ENCODE results near the gene CD6. TPM values are rescaled to one million over a fixed set of nuclear protein-coding genes. Genes with fewer than 3 reads are reported as not detected.

CD6 gene
- total RNA-seq, 3 donors from 2014 or later (not counting 1 experiment from before 2014, with no cell fraction given) = 18.9 to 111 (median 85.6) TPM

GRCh38 chr11:60985501-60985900, 14.0 kb downstream of the CD6 start:
- Histone ChIP-seq H3K27ac (ENCODE audit: low read length) (peak overlapping the region; percentile 64), H3K4me3 (ENCODE audit: low read length) (no peak overlapping the region)

DNA sequence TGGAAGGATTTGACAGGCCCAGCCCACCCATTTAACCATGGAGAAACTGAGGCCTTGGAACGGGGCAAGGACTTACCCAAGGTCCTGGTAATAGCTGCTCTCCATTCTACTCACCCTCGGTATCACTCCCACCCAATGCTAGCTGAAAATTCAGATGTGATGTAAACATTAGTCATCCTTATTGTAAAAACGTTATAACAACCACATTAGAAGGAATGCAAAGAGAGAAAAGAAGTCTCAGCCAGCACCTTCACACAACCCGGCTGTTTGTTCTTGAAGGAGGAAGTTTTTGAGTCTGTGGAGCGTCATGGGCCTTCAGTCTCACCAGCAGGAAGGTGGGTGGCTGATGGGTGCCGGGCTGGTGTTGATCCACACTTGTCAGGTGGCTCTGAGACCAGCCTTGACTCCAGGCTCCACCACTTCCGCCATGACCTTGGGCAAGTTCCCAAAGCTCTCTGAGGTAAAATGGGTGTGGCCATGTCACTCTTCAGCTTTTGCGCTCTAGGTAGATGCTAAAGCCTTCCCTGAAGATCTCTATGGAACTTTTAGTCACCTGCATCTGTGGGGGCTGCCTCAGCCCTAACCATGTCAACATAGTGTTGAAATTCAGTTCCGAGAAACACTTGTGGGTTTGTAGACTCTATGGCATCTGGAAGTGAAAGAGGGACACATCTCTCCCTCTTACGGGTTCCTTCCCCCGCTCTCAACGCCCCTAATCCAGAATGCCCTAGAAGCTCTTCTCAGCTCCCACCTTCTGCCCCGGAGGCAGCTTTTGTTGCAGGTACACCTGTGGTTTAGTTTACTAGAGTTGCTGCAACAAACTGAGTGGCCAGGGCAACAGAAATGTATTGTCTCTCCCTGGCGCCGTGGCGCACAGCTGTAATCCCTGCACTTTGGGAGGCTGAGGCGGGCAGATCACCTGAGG, 14.8 kb downstream of the CD6 start:
- H3K4me1 ChIP-seq (ENCODE audit: control insufficient read depth, insufficient read depth, low read length) = peaks cover 50% of the 10 kb centered on the region

More at GRCh38 chr11:60985501-60985900, 14.0 kb downstream of the CD6 start:
- TF ChIP-seq, protein P1, sequence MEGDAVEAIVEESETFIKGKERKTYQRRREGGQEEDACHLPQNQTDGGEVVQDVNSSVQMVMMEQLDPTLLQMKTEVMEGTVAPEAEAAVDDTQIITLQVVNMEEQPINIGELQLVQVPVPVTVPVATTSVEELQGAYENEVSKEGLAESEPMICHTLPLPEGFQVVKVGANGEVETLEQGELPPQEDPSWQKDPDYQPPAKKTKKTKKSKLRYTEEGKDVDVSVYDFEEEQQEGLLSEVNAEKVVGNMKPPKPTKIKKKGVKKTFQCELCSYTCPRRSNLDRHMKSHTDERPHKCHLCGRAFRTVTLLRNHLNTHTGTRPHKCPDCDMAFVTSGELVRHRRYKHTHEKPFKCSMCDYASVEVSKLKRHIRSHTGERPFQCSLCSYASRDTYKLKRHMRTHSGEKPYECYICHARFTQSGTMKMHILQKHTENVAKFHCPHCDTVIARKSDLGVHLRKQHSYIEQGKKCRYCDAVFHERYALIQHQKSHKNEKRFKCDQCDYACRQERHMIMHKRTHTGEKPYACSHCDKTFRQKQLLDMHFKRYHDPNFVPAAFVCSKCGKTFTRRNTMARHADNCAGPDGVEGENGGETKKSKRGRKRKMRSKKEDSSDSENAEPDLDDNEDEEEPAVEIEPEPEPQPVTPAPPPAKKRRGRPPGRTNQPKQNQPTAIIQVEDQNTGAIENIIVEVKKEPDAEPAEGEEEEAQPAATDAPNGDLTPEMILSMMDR (IDR thresholded peaks at IDR 0.05) = no peak
- intact Hi-C loops (cut with micrococcal nuclease) = no loop called here
- no peaks in the 10 kb centered on the region for H3K36me3 Mint-ChIP-seq
- WGBS (ENCODE audit: insufficient coverage) = 90% methylated on average over 2 of the region's 2 CpGs
- H3K4me3 Mint-ChIP-seq = no peak overlapping the region
- H3K36me3 ChIP-seq (ENCODE audit: control insufficient read depth, insufficient read depth, low read length) = peaks cover 2% of the 10 kb centered on the region
- H3K27me3 ChIP-seq (ENCODE audit: control insufficient read depth, insufficient read depth, low read length) = no peaks in the 10 kb centered on the region
- DNase-seq (peak in 1 of 2 donors; percentile 42), ATAC-seq (no peak)
- H3K27ac Mint-ChIP-seq = peak overlapping the region; percentile 25 to 82
- H3K9me3 ChIP-seq (ENCODE audit: control insufficient read depth, insufficient read depth, low read length) = no peaks in the 10 kb centered on the region
- H3K4me1 Mint-ChIP-seq = peaks cover 6 to 25% of the 10 kb centered on the region in 2 donors
- no peaks in the 10 kb centered on the region for H3K9me3 Mint-ChIP-seq
- H3K27me3 Mint-ChIP-seq (ENCODE audit: low read depth in 2 of 2) = peaks cover 0 to 5% of the 10 kb centered on the region in 2 donors
- H3K4me1 ChIP-seq (ENCODE audit: control insufficient read depth, insufficient read depth, low read length) = peaks cover 57% of the 10 kb centered on the region

DNA sequence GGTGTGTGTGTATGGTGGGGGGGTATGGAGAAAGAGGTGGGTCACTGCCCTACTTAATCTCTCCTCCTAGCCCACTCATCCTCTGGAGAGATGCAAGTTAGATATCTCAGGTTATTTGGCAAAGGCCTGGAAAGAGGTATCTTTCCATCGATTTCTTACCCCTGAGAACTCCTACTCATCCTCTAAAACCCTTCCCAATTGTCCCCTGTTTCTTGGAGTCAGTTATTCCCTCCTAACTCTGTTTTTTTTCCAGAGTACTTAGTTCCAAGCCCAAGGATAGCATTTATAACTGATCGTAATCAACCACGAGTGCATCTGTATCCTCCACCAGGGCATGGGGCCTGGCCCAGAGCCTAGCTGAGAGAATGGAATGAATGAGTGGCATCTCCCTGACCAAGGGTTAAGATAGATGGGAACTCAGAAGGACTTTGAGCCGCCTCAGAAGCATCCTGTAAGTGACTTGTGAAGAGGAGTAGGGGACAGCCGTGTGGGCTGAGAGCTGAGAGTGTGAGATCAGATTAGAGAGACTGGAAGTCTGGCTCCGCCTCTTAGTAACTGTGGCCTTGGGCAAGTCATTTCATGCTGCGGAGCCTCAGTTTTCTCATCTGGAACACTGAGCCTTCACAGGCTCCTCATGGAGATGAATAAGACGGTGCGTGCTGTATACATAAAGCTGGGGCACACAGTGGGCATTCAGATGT, 16.2 kb downstream of the CD6 start:
- no peaks in the 10 kb centered on the region for H3K27me3 ChIP-seq (ENCODE audit: control insufficient read depth, insufficient read depth, low read length)
- H3K9me3 ChIP-seq (ENCODE audit: control insufficient read depth, insufficient read depth, low read length) = no peaks in the 10 kb centered on the region
- no peaks in the 10 kb centered on the region for H3K36me3 Mint-ChIP-seq
- peaks cover 44% of the 10 kb centered on the region for H3K4me1 ChIP-seq (ENCODE audit: control insufficient read depth, insufficient read depth, low read length)
- H3K4me3 ChIP-seq (ENCODE audit: low read length) = no peak overlapping the region
- peak in 1 of 2 donors; percentile 74 for DNase-seq
- H3K36me3 ChIP-seq (ENCODE audit: control insufficient read depth, insufficient read depth, low read length) = no peaks in the 10 kb centered on the region
- no peaks in the 10 kb centered on the region for H3K9me3 Mint-ChIP-seq
- peaks cover 6 to 30% of the 10 kb centered on the region in 2 donors for H3K4me1 Mint-ChIP-seq
- 83% methylated on average over 9 of the region's 9 CpGs for WGBS (ENCODE audit: insufficient coverage)
- peaks cover 0 to 5% of the 10 kb centered on the region in 2 donors for H3K27me3 Mint-ChIP-seq (ENCODE audit: low read depth in 2 of 2)
- ATAC-seq = peak in 1 of 3 donors; percentile 25
- H3K4me3 Mint-ChIP-seq = no peak overlapping the region
- H3K27ac Mint-ChIP-seq = peak overlapping the region in 1 of 2 donors; percentile 25
- intact Hi-C loops (cut with micrococcal nuclease) = no loop called here
- H3K27ac ChIP-seq (ENCODE audit: low read length) = peak overlapping the region; percentile 2
- TF ChIP-seq, protein P1 (IDR thresholded peaks at IDR 0.05) = no peak

More for the DNA sequence above, 14.8 kb downstream of the CD6 start:
- Histone ChIP-seq H3K9me3 (ENCODE audit: control insufficient read depth, insufficient read depth, low read length) (no peaks in the 10 kb centered on the region), H3K27me3 (ENCODE audit: control insufficient read depth, insufficient read depth, low read length) (no peaks in the 10 kb centered on the region), H3K4me3 (ENCODE audit: low read length) (no peak overlapping the region), H3K36me3 (ENCODE audit: control insufficient read depth, insufficient read depth, low read length) (peaks cover 2% of the 10 kb centered on the region), H3K27ac (ENCODE audit: low read length) (peak overlapping the region; percentile 64)
- H3K36me3 Mint-ChIP-seq = no peaks in the 10 kb centered on the region
- H3K4me1 Mint-ChIP-seq = peaks cover 6 to 25% of the 10 kb centered on the region in 2 donors
- H3K9me3 Mint-ChIP-seq = no peaks in the 10 kb centered on the region
- intact Hi-C loops (cut with micrococcal nuclease) = no loop called here
- ATAC-seq (peak; percentile 61 to 86 (median 80)), DNase-seq (peak in 1 of 2 donors; percentile 97)
- H3K4me3 Mint-ChIP-seq = peak overlapping the region; percentile 43
- H3K27ac Mint-ChIP-seq = peak overlapping the region; percentile 25 to 82
- 67% methylated on average over 16 of the region's 17 CpGs for WGBS (ENCODE audit: insufficient coverage)
- H3K27me3 Mint-ChIP-seq (ENCODE audit: low read depth in 2 of 2) = peaks cover 0 to 5% of the 10 kb centered on the region in 2 donors
- TF ChIP-seq, protein P1 (IDR thresholded peaks at IDR 0.05) = no peak
